ENCODE measurements around the gene CMTR2. TPM values are rescaled to one million over a fixed set of nuclear protein-coding genes. Genes with fewer than 3 reads are reported as not detected.

CMTR2 gene
- total RNA-seq, 4 donors from 2014 or later = 33.9 to 52.8 (median 35.7) TPM

GRCh38 chr16:71283612-71284011 lies 5.6 kb downstream of the CMTR2 start:
- peaks cover 18 to 19% of the 10 kb centered on the region in 2 donors for H3K36me3 ChIP-seq
- H3K4me1 ChIP-seq = peaks cover 11 to 13% of the 10 kb centered on the region in 2 donors
- no peaks in the 10 kb centered on the region for H3K9me3 ChIP-seq
- intact Hi-C loops (cut with DNase I) = no loop called here
- WGBS, 2 donors = 94 to 96% methylated on average over 2 of the region's 2 CpGs
- DNase-seq = no peak
- no peak overlapping the region for H3K27ac ChIP-seq
- TF ChIP-seq CTCF (IDR thresholded peaks at IDR 0.05) = no peak
- TF ChIP-seq POLR2A (IDR thresholded peaks at IDR 0.05) = no peak
- H3K27me3 ChIP-seq = no peaks in the 10 kb centered on the region
- H3K4me3 ChIP-seq (replicated peaks in 1 of 3) = no peak overlapping the region

GRCh38 chr16:71282943-71283342 lies 6.3 kb downstream of the CMTR2 start:
- Histone ChIP-seq H3K4me3 (replicated peaks in 1 of 3) (no peak overlapping the region), H3K9me3 (no peaks in the 10 kb centered on the region), H3K27me3 (no peaks in the 10 kb centered on the region), H3K27ac (no peak overlapping the region), H3K36me3 (peaks cover 18 to 19% of the 10 kb centered on the region in 2 donors), H3K4me1 (peaks cover 6 to 7% of the 10 kb centered on the region in 2 donors)
- DNase-seq = no peak
- 86 to 92% methylated on average over 3 of the region's 3 CpGs for WGBS, 2 donors
- intact Hi-C loops (cut with DNase I) = no loop called here
- no peak for TF ChIP-seq POLR2A (IDR thresholded peaks at IDR 0.05)
- no peak for TF ChIP-seq CTCF (IDR thresholded peaks at IDR 0.05)

GRCh38 chr16:71276589-71277334 lies 12.4 kb downstream of the CMTR2 start:
- Histone ChIP-seq H3K4me1 (no peaks in the 10 kb centered on the region), H3K27me3 (no peaks in the 10 kb centered on the region), H3K9me3 (no peaks in the 10 kb centered on the region), H3K27ac (no peak overlapping the region), H3K36me3 (no peaks in the 10 kb centered on the region), H3K4me3 (replicated peaks in 1 of 3) (no peak overlapping the region)
- intact Hi-C loops (cut with DNase I) = no loop called here
- TF ChIP-seq POLR2A (IDR thresholded peaks at IDR 0.05) = no peak
- no peak for DNase-seq
- WGBS, 2 donors = 92 to 94% methylated on average over 4 of the region's 4 CpGs

GRCh38 chr16:71273384-71273783 lies 15.8 kb downstream of the CMTR2 start:
- intact Hi-C loops (cut with DNase I) = no loop called here
- H3K9me3 ChIP-seq = no peaks in the 10 kb centered on the region
- no peaks in the 10 kb centered on the region for H3K36me3 ChIP-seq
- 92 to 100% methylated on average over 1 of the region's 1 CpG for WGBS, 2 donors
- no peak for DNase-seq
- no peaks in the 10 kb centered on the region for H3K4me1 ChIP-seq
- H3K27me3 ChIP-seq = no peaks in the 10 kb centered on the region
- TF ChIP-seq CTCF (IDR thresholded peaks at IDR 0.05) = no peak
- no peak for TF ChIP-seq POLR2A (IDR thresholded peaks at IDR 0.05)
- no peak overlapping the region for H3K4me3 ChIP-seq (replicated peaks in 1 of 3)
- H3K27ac ChIP-seq = no peak overlapping the region

- TF ChIP-seq POLR2A (IDR thresholded peaks at IDR 0.05) (no peak), CTCF (IDR thresholded peaks at IDR 0.05) (no peak)
- intact Hi-C loops (cut with DNase I) = no loop called here
- DNase-seq = no peak
- 61 to 63% methylated on average over 3 of the region's 3 CpGs for WGBS, 2 donors
- Histone ChIP-seq H3K9me3 (no peaks in the 10 kb centered on the region), H3K27me3 (no peaks in the 10 kb centered on the region), H3K36me3 (no peaks in the 10 kb centered on the region), H3K27ac (no peak overlapping the region), H3K4me3 (replicated peaks in 1 of 3) (no peak overlapping the region), H3K4me1 (no peaks in the 10 kb centered on the region)
Measured at GRCh38 chr16:71264299-71264698, 24.9 kb downstream of the CMTR2 start.
